Transverse colon (tissue), 3 donors: ENCODE measurements around the gene CHST11.

ENCODE experiments used
- EP300 ChIP-seq: sonication (generic); formaldehyde crosslinking; IDR thresholded peaks from one replicate; pipeline ENCODE4 v1.6.1; 2017; ENCODE audit warnings: antibody characterized with exemption, low read depth
- TF ChIP-seq, protein P1 (sequence below), 5 experiments: fragments of 200-600 bp in 3 of 5; fragments of 450-650 bp in 2 of 5; sonication (generic) in 3 of 5; IDR thresholded peaks; 1 replicate in 2 of 5; 2 replicates in 3 of 5; pipeline ENCODE4 v1.5.1; 2016 to 2017; ENCODE audit warnings: antibody characterized with exemption in 5 of 5, inconsistent platforms in 3 of 5, mild to moderate bottlenecking in 2 of 5, moderate library complexity in 1 of 5

DNA sequence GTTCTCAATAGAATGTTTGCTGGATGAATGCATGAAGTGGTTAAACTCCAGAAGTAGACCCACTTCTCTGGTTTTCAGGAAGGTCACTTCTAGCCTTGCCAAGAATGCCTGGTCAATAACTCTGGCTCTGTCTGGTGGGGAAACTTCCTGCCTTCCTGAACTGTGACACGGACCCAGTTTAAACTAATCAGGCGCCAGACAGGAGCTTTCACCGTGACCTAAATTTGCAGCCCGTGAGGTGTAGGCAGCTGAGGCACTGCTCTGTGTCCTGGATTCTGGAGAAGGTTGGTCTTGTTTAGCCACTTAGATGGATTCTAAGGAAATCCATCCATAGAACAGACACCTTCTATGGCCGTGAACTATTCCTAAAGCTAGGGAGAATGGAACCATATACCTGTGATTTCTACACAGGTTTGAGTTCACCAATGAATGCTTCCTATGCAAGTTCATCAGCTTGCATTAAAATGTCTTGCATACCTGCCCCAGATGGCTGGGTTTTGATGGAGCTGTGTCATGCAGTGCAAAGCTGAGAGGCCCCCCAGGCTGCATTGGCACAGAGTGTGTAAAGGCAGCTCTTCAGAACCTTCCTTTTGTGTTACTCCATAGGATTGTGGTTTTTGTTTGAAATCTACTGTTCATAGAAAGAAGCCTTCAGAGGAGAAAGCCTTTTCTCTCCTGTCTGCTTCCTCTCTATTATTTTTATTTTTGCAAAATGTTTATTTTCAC lies 4.4 kb downstream of the CHST11 start:
- TF ChIP-seq, protein P1, sequence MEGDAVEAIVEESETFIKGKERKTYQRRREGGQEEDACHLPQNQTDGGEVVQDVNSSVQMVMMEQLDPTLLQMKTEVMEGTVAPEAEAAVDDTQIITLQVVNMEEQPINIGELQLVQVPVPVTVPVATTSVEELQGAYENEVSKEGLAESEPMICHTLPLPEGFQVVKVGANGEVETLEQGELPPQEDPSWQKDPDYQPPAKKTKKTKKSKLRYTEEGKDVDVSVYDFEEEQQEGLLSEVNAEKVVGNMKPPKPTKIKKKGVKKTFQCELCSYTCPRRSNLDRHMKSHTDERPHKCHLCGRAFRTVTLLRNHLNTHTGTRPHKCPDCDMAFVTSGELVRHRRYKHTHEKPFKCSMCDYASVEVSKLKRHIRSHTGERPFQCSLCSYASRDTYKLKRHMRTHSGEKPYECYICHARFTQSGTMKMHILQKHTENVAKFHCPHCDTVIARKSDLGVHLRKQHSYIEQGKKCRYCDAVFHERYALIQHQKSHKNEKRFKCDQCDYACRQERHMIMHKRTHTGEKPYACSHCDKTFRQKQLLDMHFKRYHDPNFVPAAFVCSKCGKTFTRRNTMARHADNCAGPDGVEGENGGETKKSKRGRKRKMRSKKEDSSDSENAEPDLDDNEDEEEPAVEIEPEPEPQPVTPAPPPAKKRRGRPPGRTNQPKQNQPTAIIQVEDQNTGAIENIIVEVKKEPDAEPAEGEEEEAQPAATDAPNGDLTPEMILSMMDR (IDR thresholded peaks at IDR 0.05) = no peak
- no peak for TF ChIP-seq EP300
